Activated naive CD4-positive, alpha-beta T cell treated with anti-CD3 and anti-CD28 coated beads, Interleukin-2, amount 50 U/mL, for 24 hours (primary cell): ENCODE data around the gene RGR.

Experiments used
- H3K27ac Mint-ChIP-seq: one replicate; pipeline ENCODE4 v1.8.0; 2021; ENCODE audit warnings: mild to moderate bottlenecking, mixed read lengths
- H3K27me3 Mint-ChIP-seq: one replicate; pipeline ENCODE4 v1.8.0; 2021; ENCODE audit warnings: mixed read lengths
- H3K36me3 Mint-ChIP-seq: one replicate; pipeline ENCODE4 v1.8.0; 2021; ENCODE audit warnings: mixed read lengths
- H3K4me1 Mint-ChIP-seq: one replicate; pipeline ENCODE4 v1.8.0; 2021; ENCODE audit warnings: mixed read lengths
- H3K4me3 Mint-ChIP-seq: one replicate; pipeline ENCODE4 v1.8.0; 2021; ENCODE audit warnings: mild to moderate bottlenecking, mixed read lengths
- H3K9me3 Mint-ChIP-seq: one replicate; pipeline ENCODE4 v1.8.0; 2021; ENCODE audit warnings: mixed read lengths

RGR gene

DNA sequence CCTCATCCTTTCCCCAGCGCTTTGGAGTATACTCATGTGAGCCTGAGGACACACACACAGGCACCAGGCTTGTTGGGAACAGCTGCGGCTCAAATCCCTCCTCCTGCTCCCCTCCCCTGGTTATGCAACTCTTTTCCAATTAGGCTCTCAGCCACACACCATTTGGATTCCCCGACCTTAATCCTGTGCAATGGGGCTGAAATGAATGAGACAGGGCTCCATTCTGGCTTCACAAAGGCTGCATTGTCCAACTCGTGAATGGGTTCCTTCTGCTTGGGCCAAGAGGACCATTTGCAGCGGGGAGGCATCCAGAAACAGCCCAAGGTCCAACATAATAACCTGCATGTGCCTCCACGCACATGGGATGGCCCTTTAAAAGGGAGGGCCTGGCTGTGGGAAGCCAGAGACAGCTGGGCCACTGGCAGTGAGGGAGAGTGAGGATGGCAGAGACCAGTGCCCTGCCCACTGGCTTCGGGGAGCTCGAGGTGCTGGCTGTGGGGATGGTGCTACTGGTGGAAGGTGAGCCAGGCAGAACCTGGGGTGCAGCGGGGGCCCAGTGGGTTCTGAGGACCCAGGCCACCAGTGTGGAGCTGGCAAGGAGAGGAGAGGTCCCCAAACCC, at the start of gene RGR:
TSS of gene RGR (plus strand) at position 403 of the 620 bp plus-strand sequence. CDS start at position 441, 38 bp downstream.
- no peaks in the 10 kb centered on the region for H3K4me1 Mint-ChIP-seq
- H3K27me3 Mint-ChIP-seq = no peaks in the 10 kb centered on the region
- no peaks in the 10 kb centered on the region for H3K36me3 Mint-ChIP-seq
- H3K9me3 Mint-ChIP-seq = no peaks in the 10 kb centered on the region
- H3K4me3 Mint-ChIP-seq = no peak within 1 kb of the TSS
- no peak within 1 kb of the TSS for H3K27ac Mint-ChIP-seq

- Mint-ChIP-seq H3K27ac (no peak overlapping the region), H3K36me3 (no peaks in the 10 kb centered on the region), H3K9me3 (no peaks in the 10 kb centered on the region), H3K4me3 (peak overlapping the region; percentile 47), H3K27me3 (peaks cover 20% of the 10 kb centered on the region), H3K4me1 (peaks cover 12% of the 10 kb centered on the region)
Measured at GRCh38 chr10:84196083-84196482, 48.8 kb upstream of the RGR start.

- Mint-ChIP-seq H3K4me1 (peaks cover 7% of the 10 kb centered on the region), H3K36me3 (no peaks in the 10 kb centered on the region), H3K9me3 (no peaks in the 10 kb centered on the region), H3K27ac (no peak overlapping the region), H3K4me3 (no peak overlapping the region), H3K27me3 (peaks cover 20% of the 10 kb centered on the region)
Measured at GRCh38 chr10:84196941-84197340, 47.9 kb upstream of the RGR start.

DNA sequence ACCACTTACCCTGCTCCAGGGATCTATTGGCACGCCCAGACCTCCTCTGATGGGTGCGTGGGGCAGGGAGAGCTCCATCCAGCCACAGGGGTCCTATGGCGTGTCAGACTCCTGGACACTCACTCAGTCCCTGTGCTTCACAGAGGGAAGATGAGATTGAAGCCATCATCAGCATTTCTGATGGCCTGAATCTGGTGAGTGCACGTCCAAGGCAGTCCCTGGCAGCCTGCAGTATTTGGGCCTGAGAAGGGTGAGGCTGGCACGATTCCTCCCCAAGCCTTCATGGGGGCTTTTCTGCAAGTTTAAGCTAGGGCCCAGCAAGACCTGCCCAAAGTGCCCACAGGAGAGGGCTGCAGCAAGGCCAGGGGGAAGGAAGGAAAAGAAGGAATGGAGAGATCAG, 47.2 kb upstream of the RGR start:
- Mint-ChIP-seq H3K9me3 (no peaks in the 10 kb centered on the region), H3K36me3 (no peaks in the 10 kb centered on the region), H3K27ac (no peak overlapping the region), H3K4me1 (peaks cover 7% of the 10 kb centered on the region), H3K4me3 (no peak overlapping the region), H3K27me3 (peaks cover 17% of the 10 kb centered on the region)

DNA sequence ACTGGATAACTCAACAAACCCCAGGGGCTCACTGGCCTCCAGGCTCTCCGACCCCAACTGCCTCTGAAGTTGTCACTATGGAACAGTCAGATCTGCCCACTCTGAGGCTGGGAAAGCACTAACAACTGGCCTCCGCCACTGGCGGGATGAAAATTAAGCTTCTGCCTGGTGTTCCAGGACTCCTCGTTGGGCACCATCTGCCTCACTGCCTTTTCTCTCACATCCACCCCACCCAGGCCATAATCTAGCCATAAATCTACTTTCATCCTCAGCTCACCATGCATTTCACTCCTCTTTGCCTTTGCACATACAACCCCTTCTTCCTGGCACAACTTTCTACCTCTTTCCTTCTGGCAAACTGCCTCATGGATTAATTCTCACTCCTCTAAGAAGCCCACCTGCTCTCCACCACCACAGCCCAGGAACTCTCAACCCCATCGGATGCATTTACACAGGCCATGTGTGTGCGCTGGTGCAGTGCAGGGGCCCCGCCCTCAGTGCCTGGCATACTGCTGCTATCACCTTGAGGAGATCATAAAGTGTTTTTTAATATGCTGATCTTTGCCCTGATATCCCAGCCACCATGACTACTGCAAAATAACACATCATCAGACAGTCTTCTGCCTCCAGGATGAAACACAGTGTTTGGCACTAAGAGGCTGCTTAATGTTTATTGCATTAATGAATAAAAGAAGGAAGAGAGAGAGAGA, 46.5 kb upstream of the RGR start:
- no peaks in the 10 kb centered on the region for H3K9me3 Mint-ChIP-seq

DNA sequence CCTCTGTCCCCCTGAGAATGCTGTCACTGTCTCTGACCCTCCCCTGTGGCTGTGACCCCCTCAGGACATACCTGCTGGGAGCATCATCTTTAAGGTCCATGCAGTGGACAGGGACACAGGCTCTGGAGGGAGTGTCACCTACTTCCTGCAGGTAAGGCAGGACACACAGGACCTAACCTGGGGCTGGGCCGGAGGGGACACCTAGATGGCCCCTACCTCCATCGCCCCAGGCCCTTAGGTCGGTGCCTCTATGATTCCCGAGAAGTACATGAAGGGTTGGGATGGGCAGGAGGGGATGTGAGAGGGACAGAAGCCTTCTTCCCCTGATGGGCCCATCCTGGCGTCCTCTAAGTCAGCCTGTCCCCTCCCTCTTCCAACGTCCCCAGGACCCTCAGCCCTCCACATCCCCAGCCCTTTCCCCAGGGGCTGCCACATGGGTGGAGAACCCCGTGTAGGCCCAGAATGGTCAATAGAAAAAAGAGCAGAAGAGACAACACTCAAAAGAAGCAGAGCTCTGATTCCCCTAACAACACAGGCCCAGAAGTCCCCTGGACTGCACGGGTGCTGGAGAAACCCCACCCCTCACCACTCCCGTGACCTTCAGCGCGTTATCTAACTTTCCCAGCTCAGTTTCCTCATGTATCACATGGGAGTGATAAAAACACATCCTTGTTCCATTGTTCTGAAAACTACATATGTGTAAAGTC, 44.2 kb upstream of the RGR start:
- Mint-ChIP-seq H3K9me3 (no peaks in the 10 kb centered on the region), H3K4me1 (peaks cover under 1% of the 10 kb centered on the region), H3K36me3 (no peaks in the 10 kb centered on the region), H3K27ac (no peak overlapping the region), H3K4me3 (no peak overlapping the region), H3K27me3 (peaks cover 13% of the 10 kb centered on the region)

More for the DNA sequence above, 46.5 kb upstream of the RGR start:
- Mint-ChIP-seq H3K4me1 (peaks cover 7% of the 10 kb centered on the region), H3K27ac (no peak overlapping the region), H3K4me3 (no peak overlapping the region), H3K36me3 (no peaks in the 10 kb centered on the region), H3K27me3 (peaks cover 17% of the 10 kb centered on the region)

GRCh38 chr10:84201244-84201606, 43.6 kb upstream of the RGR start:
- Mint-ChIP-seq H3K4me3 (no peak overlapping the region), H3K36me3 (no peaks in the 10 kb centered on the region), H3K27ac (no peak overlapping the region), H3K27me3 (peaks cover 9% of the 10 kb centered on the region), H3K9me3 (no peaks in the 10 kb centered on the region), H3K4me1 (no peaks in the 10 kb centered on the region)

DNA sequence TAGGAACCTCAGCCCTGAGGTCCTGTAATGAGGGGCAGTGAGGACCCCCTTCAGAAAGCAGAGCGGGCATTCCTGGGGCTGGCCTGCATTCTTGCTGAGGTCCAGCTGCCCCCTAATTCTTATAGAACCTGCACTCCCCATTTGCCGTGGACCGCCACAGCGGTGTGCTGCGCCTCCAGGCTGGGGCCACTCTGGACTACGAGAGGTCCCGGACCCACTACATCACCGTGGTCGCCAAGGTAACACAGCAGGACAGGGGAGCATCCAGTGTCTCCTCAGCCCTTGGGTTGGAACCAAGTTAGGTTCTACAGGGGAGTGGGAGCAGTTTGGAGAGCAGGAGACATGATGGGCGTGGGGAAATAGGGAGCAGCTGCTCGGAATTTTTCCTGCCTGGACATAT, 43.2 kb upstream of the RGR start:
- no peak overlapping the region for H3K27ac Mint-ChIP-seq
- H3K4me3 Mint-ChIP-seq = no peak overlapping the region
- H3K36me3 Mint-ChIP-seq = no peaks in the 10 kb centered on the region
- H3K4me1 Mint-ChIP-seq = no peaks in the 10 kb centered on the region
- no peaks in the 10 kb centered on the region for H3K9me3 Mint-ChIP-seq
- peaks cover 5% of the 10 kb centered on the region for H3K27me3 Mint-ChIP-seq

DNA sequence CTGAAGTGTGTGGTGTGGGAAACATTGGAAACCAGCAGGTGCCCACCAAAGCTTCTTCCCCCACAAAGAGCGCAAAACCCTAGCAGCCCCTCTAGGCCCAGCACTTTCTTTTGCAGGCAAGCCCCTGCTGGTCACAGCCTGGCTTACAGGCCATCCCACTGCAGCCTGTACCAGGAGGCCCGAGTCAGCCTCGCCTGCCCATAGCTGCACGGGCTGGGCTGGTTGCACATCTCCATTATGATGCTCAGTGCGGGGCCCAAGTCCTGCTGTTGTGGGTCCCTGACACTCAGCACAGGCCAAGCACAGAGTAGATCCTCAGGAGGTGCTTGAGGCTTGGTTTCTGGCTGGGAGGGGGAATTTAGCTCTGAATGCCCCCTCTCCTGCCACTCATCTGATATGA, 42.5 kb upstream of the RGR start:
- no peaks in the 10 kb centered on the region for H3K4me1 Mint-ChIP-seq
- no peaks in the 10 kb centered on the region for H3K9me3 Mint-ChIP-seq
- H3K36me3 Mint-ChIP-seq = no peaks in the 10 kb centered on the region
- no peak overlapping the region for H3K4me3 Mint-ChIP-seq
- peaks cover 5% of the 10 kb centered on the region for H3K27me3 Mint-ChIP-seq
- no peak overlapping the region for H3K27ac Mint-ChIP-seq

DNA sequence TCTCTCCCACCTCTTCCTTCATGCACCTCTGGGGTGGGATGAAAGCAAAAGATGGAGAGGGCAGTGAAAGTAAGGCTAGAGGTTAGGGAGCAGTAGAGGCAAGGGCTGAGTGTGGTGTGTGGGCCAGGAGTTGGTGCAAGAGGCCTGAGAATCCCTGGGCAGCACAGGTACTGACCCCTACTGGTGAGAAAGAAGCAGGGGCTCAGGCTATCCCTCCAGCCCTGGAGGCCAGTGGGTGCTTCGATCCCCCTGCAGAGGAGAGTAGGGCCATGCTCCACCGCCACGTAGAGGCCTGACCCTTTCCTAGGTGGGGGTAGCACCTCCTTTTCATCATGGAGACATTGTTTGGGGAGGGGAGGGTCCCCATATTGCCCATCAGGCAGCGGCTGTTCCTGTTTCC, 40.7 kb upstream of the RGR start:
- Mint-ChIP-seq H3K4me1 (no peaks in the 10 kb centered on the region), H3K36me3 (no peaks in the 10 kb centered on the region), H3K27ac (no peak overlapping the region), H3K9me3 (no peaks in the 10 kb centered on the region), H3K27me3 (no peaks in the 10 kb centered on the region), H3K4me3 (no peak overlapping the region)

DNA sequence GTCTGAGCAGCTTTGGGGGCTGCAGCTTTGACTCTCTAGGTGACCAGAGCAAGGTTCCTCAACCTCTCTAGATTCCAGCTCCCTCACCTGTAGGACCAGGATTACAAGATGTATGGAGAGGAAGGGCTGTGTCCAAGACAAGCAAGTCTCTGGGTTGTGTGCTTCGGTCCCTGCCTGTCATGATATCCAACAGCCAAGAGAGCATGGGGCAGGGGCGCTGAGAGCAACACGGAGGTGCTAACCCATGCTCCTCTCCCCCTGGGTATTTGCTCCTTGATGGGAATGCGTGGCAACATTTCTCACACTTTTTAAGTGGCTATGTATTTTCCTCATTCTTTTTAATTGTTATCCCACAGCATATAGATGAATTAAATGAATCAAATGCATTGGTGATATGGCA, 40.2 kb upstream of the RGR start:
- Mint-ChIP-seq H3K27me3 (no peaks in the 10 kb centered on the region), H3K36me3 (no peaks in the 10 kb centered on the region), H3K27ac (no peak overlapping the region), H3K4me3 (no peak overlapping the region), H3K4me1 (no peaks in the 10 kb centered on the region), H3K9me3 (no peaks in the 10 kb centered on the region)

DNA sequence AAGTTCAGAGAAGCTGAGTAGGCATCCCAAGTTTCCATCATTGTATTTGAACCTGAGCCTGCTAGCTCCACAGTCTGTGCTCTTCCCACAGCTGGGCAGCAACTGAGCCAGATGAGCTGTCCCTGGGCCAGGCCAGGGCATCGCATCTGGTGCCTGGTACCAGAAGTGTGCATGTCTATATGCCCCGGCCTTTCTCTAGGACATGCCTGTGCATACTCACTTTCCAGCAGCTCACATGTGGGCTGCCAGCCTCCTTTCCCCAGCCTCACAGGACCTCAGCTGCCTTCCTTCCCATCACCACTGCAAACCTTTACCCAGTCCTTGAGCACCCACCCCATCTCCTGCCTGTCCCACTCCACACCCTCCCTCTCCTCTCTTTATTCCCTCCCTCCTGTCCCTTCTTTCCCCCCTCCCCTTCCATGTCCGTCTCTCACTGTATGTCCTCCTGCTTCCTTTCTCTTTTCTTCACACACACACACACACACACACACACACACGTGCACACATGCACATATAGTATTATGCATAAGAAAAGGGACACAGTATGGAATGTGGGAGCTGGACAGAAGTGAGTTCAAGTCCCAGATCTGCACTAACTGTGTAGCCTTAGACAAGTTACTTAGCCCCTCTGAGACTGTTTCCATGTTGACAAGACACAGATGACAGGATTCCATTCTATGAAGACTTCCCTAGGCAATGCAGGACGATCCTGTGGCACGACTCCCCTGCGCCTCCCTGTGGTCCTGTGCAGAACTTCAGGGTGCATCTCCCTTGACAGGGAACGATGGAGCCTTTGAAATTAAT, 39.6 kb upstream of the RGR start:
- Mint-ChIP-seq H3K27me3 (no peaks in the 10 kb centered on the region), H3K4me1 (no peaks in the 10 kb centered on the region), H3K4me3 (no peak overlapping the region), H3K9me3 (no peaks in the 10 kb centered on the region), H3K27ac (no peak overlapping the region), H3K36me3 (no peaks in the 10 kb centered on the region)

DNA sequence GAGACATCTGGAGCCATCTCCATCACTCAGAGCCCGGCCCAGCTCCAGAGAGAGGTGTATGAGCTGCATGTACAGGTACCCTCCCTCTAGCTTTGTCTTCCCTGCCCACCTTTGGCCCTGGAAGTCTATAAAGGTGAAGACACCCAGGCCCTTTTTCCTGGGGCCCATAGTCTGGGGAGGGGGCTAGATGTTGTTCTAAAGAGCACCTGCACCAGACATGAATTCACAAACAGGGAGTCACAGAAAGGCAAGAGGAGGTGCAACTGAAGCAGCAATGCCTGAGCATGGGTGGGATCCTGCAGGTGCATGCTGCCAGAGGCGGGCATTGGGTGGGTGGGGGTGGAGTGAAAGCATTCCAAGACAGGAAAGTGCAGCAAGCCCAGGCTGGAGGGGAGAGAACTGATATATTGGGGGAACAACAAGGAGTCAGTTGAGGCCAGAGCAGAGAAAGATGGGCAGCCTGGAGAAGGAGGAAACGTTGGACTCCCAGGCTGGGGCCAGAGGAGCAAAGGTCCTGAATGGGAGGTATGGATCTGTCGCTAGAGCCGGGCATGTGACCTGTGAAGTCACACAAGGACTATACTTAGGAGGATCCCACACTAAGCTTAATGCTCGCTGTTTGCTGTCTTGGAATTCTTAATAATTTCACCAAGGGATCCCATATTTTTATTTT, 38.9 kb upstream of the RGR start:
- no peak overlapping the region for H3K27ac Mint-ChIP-seq

DNA sequence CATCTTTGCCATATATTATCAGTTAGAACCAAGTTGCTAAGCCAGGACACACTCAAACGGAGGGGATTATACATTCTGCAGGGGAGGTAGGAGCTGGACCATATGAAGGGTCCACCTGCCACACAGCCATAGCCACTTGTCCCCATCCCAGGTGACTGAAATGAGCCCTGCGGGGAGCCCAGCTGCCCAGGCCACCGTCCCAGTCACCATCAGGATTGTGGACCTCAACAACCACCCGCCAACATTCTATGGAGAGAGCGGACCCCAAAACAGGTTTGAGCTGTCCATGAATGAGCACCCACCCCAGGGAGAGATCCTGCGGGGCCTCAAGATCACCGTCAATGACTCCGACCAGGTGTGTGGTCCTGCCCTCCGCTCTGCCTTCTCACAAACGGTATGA, 36.8 kb upstream of the RGR start:
- H3K36me3 Mint-ChIP-seq = no peaks in the 10 kb centered on the region
- H3K4me1 Mint-ChIP-seq = no peaks in the 10 kb centered on the region
- no peaks in the 10 kb centered on the region for H3K9me3 Mint-ChIP-seq
- no peak overlapping the region for H3K27ac Mint-ChIP-seq
- H3K4me3 Mint-ChIP-seq = no peak overlapping the region
- H3K27me3 Mint-ChIP-seq = peaks cover 1% of the 10 kb centered on the region

More for the DNA sequence above, 38.9 kb upstream of the RGR start:
- Mint-ChIP-seq H3K9me3 (no peaks in the 10 kb centered on the region), H3K4me3 (no peak overlapping the region), H3K4me1 (no peaks in the 10 kb centered on the region), H3K36me3 (no peaks in the 10 kb centered on the region), H3K27me3 (peaks cover 1% of the 10 kb centered on the region)

DNA sequence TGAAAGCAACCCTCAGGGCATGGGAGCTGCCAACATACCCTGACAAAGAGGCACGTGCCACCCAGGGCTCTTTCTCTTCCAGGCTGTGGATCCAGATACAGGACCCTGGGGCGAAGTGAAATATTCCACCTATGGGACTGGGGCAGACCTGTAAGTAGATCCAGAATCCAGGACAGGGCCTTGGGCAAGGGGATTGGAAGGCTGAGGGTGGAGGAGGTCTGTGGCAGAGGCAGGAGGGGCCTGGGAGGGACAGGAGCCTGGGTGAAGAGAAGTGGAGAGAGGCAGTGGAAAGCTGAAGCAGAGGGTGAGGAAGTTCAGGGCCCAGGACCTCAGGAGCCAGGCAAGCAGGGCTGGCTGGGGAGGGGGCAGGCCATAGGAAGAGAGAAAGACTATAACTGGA, 33.3 kb upstream of the RGR start:
- Mint-ChIP-seq H3K4me1 (no peaks in the 10 kb centered on the region), H3K4me3 (no peak overlapping the region), H3K27me3 (peaks cover 1% of the 10 kb centered on the region), H3K27ac (peak overlapping the region; percentile 76), H3K9me3 (no peaks in the 10 kb centered on the region), H3K36me3 (no peaks in the 10 kb centered on the region)
